HG02885 (cell line): ENCODE results near the gene IRF2BP1.

Source experiments
- ATAC-seq: cut with Tn5 transposase; IDR thresholded peaks from one replicate; pipeline ENCODE4 v1.9.1; 2021; ENCODE audit warnings: mild to moderate bottlenecking; ENCODE audit not compliant: unreplicated experiment, poor library complexity

IRF2BP1 gene

DNA sequence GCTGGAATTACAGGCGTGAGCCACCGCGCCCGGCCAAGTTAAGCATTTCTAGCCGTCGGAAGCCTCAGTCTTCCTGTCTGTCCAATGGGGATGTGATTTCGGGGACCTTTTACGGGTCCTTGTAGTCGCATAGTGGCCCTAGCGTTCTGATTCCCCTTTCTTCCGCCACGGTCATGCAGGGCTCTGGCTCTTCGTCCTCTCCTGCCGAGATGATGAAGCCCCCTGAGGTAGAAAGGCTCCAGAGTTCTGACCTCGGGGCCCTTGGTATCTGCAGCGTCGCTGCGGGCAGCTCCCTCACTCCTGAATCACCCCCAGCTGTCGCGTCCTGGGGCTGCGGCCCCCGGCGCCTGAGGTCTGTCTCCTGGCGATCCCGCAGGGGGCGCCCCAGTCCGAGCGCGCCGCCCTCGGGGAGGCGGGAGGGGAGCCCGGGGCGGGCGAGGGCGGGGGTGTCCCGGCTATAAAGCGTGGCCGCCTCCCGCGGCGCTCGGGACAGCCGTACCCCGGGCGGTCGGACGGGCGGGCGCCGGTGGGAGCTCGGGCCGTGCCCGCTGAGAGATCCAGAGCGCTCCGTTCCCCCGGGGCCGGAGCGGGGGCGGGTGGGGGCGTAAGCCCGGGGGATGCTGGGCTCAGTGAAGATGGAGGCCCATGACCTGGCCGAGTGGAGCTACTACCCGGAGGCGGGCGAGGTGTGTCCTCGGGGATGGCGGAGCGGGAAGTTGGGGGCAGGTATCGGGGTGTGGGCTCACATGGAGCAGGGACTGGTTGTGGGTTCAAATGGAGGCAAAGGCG is 21.9 kb downstream of the IRF2BP1 start, which contains the start of gene FOXA3:
FOXA3 (plus strand) TSS at position 487 of the 789 bp plus-strand sequence; CDS start at position 618, 131 bp downstream.
- no peak for ATAC-seq

DNA sequence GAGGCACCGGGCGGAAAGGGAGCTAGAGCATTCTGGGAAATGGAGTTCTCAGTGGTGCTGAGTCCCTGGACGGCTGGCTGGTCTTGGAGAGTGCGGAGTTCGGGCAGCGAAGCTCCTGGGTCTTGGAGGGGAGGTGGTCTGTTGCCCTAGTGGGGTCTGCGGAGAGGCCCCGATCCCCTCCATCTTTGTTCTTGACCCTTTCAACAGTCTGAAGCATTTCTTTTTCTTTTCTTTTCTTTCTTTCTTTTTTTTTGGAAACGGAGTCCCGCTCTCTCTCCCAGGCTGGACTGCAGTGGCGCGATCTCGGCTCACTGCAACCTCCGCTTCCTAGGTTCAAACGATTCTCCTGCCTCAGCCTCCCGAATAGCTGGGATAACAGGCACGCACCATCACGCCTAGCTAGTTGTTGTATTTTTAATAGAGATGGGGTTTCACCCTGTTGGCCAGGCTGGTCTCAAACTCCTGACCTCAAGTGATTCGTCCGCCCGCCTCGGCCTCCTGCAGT is 22.6 kb downstream of the IRF2BP1 start:
- ATAC-seq = no peak

GRCh38 chr19:45862564-45863334 is 23.2 kb downstream of the IRF2BP1 start, which contains the start of gene SYMPK:
Gene SYMPK, minus strand, starts transcription at chr19:45863147. Its CDS starts 8,652 bp downstream, at chr19:45854495.
- peak; percentile 94 for ATAC-seq

- ATAC-seq = no peak
These were observed 23.7 kb downstream of the IRF2BP1 start for GRCh38 chr19:45862271-45862563.

- no peak for ATAC-seq
These were observed 25.3 kb downstream of the IRF2BP1 start for GRCh38 chr19:45860359-45861259.

DNA sequence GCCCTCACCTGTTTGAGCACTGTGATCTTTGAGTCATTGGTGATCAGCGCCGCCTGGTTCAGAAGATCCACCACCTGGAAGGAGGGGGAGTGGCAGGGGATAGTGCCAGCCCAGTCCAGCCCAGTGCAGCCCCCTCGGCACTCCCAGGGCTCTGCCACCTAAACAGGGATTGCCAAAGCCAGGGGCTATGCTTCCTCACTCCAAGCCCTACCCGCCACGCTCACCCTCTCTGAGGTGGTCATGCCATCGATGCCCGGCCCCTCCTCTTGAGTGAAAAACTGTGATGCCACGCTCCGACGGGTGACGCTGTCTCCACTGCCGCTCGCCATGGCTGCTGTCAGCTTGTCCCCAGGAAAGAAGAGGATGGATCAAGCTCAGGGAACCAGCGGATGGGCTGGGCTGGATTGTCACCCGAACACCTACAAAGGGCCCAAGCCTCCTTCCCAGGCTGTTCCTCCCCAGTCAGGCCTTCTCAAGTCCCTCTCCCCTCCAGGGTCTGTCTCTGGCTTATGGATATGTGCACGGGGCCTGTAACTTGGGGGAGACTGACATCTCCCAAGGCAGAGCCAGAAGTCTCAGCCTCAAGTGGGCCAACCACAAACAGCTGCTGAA is 31.7 kb downstream of the IRF2BP1 start:
- ATAC-seq = no peak

- no peak for ATAC-seq
These were observed 33.0 kb downstream of the IRF2BP1 start for GRCh38 chr19:45852983-45853382.

DNA sequence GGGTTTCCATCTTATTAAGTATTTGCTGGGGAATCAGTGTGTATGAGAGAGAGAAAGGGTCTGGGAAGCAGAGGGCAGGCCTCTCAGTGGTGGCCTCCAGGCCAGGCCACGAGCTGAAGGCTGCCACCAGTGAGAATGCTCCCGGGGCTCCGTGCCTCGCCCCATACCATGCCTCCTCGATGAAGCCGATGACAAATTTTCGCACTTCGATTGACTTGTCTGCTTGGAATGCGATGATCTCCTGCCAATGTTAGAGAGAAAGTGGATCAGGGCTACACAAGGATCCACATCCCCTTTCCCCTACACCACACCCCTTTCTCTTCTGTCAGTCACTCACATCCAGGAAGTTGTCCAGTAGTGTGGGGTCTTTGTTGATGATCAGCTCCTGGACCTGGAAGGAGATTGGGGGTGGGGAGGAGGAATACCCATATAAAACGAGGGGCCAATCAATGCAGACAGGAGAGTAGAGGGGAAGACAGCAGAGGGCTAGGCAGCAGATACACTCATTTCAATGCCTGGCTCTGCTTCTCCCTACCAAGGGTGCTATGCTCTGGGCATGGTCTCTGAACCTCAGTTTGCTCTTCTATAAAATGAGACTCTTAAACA is 33.7 kb downstream of the IRF2BP1 start:
- no peak for ATAC-seq

GRCh38 chr19:45848922-45849321 is 37.0 kb downstream of the IRF2BP1 start:
- no peak for ATAC-seq

DNA sequence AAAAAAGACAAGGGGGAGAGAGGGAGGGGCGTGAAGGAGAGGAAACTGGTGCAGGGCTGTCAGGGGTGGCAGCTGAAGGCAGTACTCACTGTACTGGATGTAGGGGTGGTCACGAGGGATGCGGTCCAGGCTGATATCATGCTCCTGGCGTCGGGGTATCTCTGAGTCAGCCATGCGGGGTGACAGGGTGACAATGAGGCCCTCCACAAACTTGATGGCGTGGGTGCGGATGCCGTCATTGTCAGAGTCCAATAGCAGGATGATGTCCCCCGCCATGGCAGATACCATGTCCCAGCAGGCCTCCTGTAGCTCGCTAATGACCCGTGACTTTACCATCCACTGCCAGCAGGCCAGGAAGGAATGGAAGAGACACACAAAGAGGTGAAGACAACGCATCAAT is 38.3 kb downstream of the IRF2BP1 start:
- no peak for ATAC-seq

DNA sequence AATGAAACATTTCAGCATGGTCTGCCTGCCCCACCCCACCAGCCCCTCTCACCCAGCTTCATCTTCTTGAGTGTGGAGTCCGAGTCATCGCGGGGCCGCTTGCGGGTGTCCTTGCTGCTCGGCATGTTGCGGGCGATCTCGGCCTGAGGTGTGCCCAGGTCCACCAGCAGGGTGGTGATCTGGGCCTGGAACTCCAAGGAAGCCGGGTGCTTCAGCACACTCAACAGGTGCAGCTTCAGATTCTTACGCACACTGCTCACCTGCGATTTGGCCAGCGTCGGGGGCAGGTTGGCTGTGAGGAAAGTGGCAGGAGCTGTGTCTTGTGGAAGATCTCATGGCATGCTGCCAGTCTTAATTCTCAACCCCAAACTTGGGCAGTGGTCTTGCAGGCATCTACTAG is 43.7 kb downstream of the IRF2BP1 start:
- no peak for ATAC-seq

DNA sequence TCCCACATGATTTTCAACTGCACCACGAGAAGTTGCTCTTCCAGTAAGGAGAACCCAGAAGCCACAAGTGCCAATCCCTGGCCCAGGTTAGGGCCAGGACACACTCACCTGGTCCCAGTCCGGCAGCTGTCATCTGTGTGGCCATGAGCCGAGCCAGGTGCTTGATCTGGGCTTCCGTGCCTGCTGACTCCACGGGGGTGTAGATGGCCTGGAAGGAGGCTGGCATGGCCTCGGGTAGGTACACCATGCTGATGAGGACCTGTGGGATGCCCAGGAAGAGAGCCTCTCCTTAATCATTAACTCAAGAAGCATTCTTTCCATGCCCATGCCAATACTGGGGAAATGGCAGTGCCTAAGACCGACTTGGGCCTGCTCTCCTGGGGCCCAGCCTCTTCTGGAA is 51.0 kb downstream of the IRF2BP1 start:
- ATAC-seq = no peak
